Measurements from ENCODE around the gene HECTD1. TPM values are rescaled to one million over a fixed set of nuclear protein-coding genes. Genes with fewer than 3 reads are reported as not detected.

The HECTD1 gene
- total RNA-seq, 3 donors from 2014 or later (not counting 1 experiment from before 2014, with no cell fraction given), result 162 to 202 (median 179) TPM

DNA sequence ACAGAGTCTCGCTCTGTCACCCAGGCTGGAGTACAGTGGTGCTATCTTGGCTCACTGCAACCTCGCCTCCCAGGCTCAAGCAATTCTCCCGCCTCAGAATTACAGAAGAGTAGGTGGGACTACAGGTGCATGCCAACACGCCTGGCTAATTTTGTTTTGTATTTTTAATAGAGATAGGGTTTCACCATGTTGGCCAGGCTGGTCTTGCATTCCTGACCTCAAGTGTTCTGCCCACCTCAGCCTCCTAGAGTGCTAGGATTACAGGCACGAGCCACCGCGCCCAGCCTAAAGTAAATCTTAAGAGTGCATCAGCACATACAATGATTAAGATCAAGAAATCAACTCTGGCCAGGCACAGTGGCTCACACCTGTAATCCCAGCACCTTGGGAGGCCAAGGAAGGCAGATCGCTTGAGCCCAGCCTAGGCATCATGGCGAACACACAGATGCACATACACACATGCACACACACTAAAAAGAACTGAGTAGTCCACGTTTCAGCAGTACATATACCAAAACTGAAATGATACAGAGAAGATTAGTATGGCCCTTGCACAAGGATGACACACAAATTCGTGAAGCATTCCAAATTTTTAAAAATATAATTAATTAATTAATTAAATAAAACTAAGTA lies 65.0 kb downstream of the HECTD1 start:
- Histone ChIP-seq H3K4me3 (ENCODE audit: low read length) (no peak overlapping the region), H3K27me3 (ENCODE audit: control insufficient read depth, insufficient read depth, low read length) (no peaks in the 10 kb centered on the region), H3K9me3 (ENCODE audit: control insufficient read depth, insufficient read depth, low read length) (no peaks in the 10 kb centered on the region), H3K36me3 (ENCODE audit: control insufficient read depth, insufficient read depth, low read length) (peaks cover 79% of the 10 kb centered on the region), H3K27ac (ENCODE audit: low read length) (no peak overlapping the region), H3K4me1 (ENCODE audit: control insufficient read depth, insufficient read depth, low read length) (peaks cover 3% of the 10 kb centered on the region)
- Mint-ChIP-seq H3K36me3 (peaks cover 10% of the 10 kb centered on the region), H3K4me1 (no peaks in the 10 kb centered on the region), H3K9me3 (no peaks in the 10 kb centered on the region), H3K27me3 (ENCODE audit: low read depth in 2 of 2) (no peaks in the 10 kb centered on the region), H3K27ac (no peak overlapping the region), H3K4me3 (no peak overlapping the region)
- WGBS (ENCODE audit: insufficient coverage), result 98% methylated on average over 9 of the region's 11 CpGs
- intact Hi-C loops (cut with micrococcal nuclease), result no loop called here
- TF ChIP-seq, protein P1, sequence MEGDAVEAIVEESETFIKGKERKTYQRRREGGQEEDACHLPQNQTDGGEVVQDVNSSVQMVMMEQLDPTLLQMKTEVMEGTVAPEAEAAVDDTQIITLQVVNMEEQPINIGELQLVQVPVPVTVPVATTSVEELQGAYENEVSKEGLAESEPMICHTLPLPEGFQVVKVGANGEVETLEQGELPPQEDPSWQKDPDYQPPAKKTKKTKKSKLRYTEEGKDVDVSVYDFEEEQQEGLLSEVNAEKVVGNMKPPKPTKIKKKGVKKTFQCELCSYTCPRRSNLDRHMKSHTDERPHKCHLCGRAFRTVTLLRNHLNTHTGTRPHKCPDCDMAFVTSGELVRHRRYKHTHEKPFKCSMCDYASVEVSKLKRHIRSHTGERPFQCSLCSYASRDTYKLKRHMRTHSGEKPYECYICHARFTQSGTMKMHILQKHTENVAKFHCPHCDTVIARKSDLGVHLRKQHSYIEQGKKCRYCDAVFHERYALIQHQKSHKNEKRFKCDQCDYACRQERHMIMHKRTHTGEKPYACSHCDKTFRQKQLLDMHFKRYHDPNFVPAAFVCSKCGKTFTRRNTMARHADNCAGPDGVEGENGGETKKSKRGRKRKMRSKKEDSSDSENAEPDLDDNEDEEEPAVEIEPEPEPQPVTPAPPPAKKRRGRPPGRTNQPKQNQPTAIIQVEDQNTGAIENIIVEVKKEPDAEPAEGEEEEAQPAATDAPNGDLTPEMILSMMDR (IDR thresholded peaks at IDR 0.05), result no peak
- DNase-seq (no peak), ATAC-seq (no peak)

DNA sequence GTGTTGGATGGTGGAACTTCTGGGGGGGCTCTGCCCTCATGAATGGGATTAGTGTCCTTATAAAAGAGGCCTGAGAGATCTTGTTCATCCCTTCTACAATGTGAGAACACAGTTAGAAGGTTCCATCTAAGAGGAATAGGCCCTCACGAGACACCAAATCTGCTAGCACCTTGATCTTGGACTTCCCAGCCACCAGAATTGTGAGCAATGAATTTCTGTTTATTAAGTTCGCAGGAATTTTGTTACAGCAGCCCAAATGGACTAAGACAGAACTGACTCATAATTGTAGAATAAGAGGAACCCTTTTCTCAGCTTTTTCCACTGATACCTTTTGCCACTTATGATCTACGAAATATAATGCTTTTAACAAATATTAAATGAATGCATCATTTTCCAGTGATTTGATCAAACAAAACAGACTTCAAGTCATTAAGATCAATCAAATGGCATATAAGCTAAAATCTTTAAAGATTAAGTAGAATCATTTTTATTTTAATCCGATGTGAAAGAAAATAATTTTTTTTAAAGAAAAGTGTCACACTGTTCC lies 68.2 kb downstream of the HECTD1 start:
- peaks cover 10% of the 10 kb centered on the region for H3K36me3 Mint-ChIP-seq
- no peaks in the 10 kb centered on the region for H3K27me3 Mint-ChIP-seq (ENCODE audit: low read depth in 2 of 2)
- H3K4me1 Mint-ChIP-seq, result no peaks in the 10 kb centered on the region
- WGBS (ENCODE audit: insufficient coverage), result 98% methylated on average over 3 of the region's 4 CpGs
- no peak overlapping the region for H3K27ac ChIP-seq (ENCODE audit: low read length)
- no peak for DNase-seq
- no peaks in the 10 kb centered on the region for H3K9me3 ChIP-seq (ENCODE audit: control insufficient read depth, insufficient read depth, low read length)
- intact Hi-C loops (cut with micrococcal nuclease), result no loop called here
- H3K27ac Mint-ChIP-seq, result no peak overlapping the region
- no peak overlapping the region for H3K4me3 ChIP-seq (ENCODE audit: low read length)
- no peaks in the 10 kb centered on the region for H3K27me3 ChIP-seq (ENCODE audit: control insufficient read depth, insufficient read depth, low read length)
- H3K4me1 ChIP-seq (ENCODE audit: control insufficient read depth, insufficient read depth, low read length), result peaks cover 3% of the 10 kb centered on the region
- H3K9me3 Mint-ChIP-seq, result no peaks in the 10 kb centered on the region
- no peak overlapping the region for H3K4me3 Mint-ChIP-seq
- no peak for ATAC-seq
- TF ChIP-seq, protein P1 (IDR thresholded peaks at IDR 0.05), result no peak
- peaks cover 74% of the 10 kb centered on the region for H3K36me3 ChIP-seq (ENCODE audit: control insufficient read depth, insufficient read depth, low read length)

DNA sequence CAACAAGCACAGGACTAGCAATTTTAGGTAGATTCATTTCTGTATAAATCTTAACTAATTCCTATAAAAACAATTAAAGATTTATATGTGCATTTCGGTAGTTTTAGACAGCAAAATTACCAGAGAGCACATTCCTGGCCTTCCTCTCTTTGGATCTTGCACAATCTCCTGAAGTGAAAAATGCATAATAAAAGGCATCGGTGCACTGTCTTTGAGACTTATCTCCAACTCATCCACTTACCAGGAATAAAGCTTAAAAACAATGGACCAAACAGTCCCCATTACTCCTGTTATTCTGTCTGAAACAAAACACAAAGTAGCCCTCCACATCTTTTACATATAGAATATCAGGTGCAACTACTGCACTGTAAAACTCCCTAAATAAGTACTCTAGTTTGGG lies 69.3 kb downstream of the HECTD1 start:
- Mint-ChIP-seq H3K9me3 (no peaks in the 10 kb centered on the region), H3K4me3 (no peak overlapping the region), H3K4me1 (no peaks in the 10 kb centered on the region), H3K27me3 (ENCODE audit: low read depth in 2 of 2) (no peaks in the 10 kb centered on the region), H3K27ac (peak overlapping the region in 1 of 2 donors; percentile 22), H3K36me3 (peaks cover 13% of the 10 kb centered on the region)
- Histone ChIP-seq H3K9me3 (ENCODE audit: control insufficient read depth, insufficient read depth, low read length) (no peaks in the 10 kb centered on the region), H3K27me3 (ENCODE audit: control insufficient read depth, insufficient read depth, low read length) (no peaks in the 10 kb centered on the region), H3K36me3 (ENCODE audit: control insufficient read depth, insufficient read depth, low read length) (peaks cover 72% of the 10 kb centered on the region), H3K4me1 (ENCODE audit: control insufficient read depth, insufficient read depth, low read length) (peaks cover 3% of the 10 kb centered on the region), H3K4me3 (ENCODE audit: low read length) (no peak overlapping the region), H3K27ac (ENCODE audit: low read length) (no peak overlapping the region)
- DNase-seq (no peak), ATAC-seq (no peak)
- WGBS (ENCODE audit: insufficient coverage), result 91% methylated on average over 2 of the region's 2 CpGs
- intact Hi-C loops (cut with micrococcal nuclease), result no loop called here
- TF ChIP-seq, protein P1 (IDR thresholded peaks at IDR 0.05), result no peak
